ENCODE measurements around the gene SLC39A5. TPM values are rescaled to one million over a fixed set of nuclear protein-coding genes. Genes with fewer than 3 reads are reported as not detected.

SLC39A5 gene
- total and polyA plus RNA-seq, 2 donors = 0.24 to 0.30 TPM

DNA sequence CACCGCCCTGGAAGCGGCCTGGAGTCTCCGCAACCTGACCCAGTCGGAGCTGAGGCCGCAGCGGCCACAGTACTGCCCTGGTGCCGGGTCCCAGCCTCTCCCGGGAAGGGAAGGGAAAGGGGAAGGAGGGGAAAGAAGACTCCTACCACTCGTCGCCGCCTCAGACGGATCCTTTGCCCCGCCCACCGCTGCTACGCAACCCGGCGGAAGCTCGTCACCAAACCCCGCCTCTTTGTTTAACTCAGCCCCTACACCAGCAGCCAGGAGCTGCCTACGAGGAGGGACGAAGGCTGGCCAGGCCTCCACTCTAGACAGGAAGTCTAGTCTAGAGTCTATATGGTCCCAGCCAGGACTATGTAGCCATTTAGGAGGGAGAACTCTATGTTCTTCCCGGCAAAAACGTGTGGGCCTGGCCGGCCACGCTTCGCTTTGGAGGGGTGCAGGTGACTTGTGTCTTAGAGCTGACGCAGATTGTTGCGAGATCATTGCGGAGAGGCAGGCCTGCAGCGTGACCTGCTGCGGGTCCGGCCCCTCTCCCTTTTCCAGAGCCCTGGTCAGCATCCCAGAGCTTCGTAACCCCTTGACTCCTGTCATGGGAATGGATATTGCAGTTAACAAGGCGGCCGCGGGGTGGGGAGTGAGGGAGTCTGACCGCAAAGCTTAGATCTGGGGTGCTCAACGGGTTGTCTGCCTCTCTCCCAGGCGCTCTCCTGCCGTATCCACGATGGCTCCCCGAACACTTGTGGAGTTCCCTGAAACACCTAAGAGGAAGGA, 7.9 kb upstream of the SLC39A5 start, which contains the start of gene RNF41:
Gene RNF41 (minus strand): TSS at position 166 of the 774 bp plus-strand sequence. CDS start 7,875 bp downstream, outside the sequence.
- Histone ChIP-seq H3K9me3 (ENCODE audit: control insufficient read depth in 2 of 2, insufficient read depth in 1 of 2, low read length in 1 of 2) (peaks cover 0 to 6% of the 10 kb centered on the region in 2 donors), H3K27me3 (ENCODE audit: control insufficient read depth in 2 of 2, insufficient read depth in 1 of 2, low read length in 1 of 2) (no peaks in the 10 kb centered on the region), H3K4me1 (ENCODE audit: control insufficient read depth in 2 of 2, insufficient read depth in 2 of 2, low read length in 2 of 2) (peaks cover 14 to 38% of the 10 kb centered on the region in 2 donors), H3K36me3 (ENCODE audit: control insufficient read depth in 2 of 2, insufficient read depth in 2 of 2, low read length in 1 of 2) (no peaks in the 10 kb centered on the region), H3K4me3 (ENCODE audit: low read length in 2 of 2) (peak within 1 kb of the TSS; percentile 74 to 95), H3K27ac (ENCODE audit: low read depth in 1 of 2, low read length in 1 of 2) (peak within 1 kb of the TSS; percentile 87 to 98)
- DNase-seq (ENCODE audit: low read depth in 6 of 9, low spot score in 9 of 9) = peak; percentile 84 to 98 (median 90)
- under 1% methylated on average over 42 of the region's 42 CpGs for WGBS

GRCh38 chr12:56222531-56222895, 7.3 kb upstream of the SLC39A5 start:
- peaks cover 14 to 38% of the 10 kb centered on the region in 2 donors for H3K4me1 ChIP-seq (ENCODE audit: control insufficient read depth in 2 of 2, insufficient read depth in 2 of 2, low read length in 2 of 2)

DNA sequence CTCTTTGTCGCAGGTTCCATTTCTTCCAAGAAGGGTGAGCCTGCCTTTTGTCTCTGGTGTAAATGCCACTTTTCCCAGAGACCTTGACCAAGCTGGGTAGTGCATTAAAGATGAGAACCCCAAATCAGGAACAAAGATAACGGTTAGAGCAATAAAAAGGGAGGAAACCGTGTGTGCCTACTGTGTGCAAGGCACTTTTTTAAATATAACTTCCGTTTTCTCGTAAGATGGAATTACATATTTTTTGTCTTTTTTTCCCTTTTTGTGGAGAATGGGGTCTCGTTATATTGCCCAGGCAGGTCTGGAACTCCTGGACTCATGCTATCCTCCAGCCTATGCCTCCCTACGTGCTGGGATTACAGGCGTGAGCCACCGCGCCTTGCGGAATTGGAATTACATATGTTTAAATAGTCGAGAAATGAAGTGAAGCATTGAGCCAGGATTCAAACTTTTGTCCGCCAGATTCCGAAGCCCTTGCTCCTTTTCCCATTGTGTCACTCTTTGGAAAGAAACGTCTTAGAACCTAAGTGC, 6.2 kb upstream of the SLC39A5 start:
- peak in 1 of 9 donors; percentile 25 for DNase-seq (ENCODE audit: low read depth in 6 of 9, low spot score in 9 of 9)
- H3K4me1 ChIP-seq (ENCODE audit: control insufficient read depth in 2 of 2, insufficient read depth in 2 of 2, low read length in 2 of 2) = peaks cover 14 to 38% of the 10 kb centered on the region in 2 donors
- no peaks in the 10 kb centered on the region for H3K27me3 ChIP-seq (ENCODE audit: control insufficient read depth in 2 of 2, insufficient read depth in 1 of 2, low read length in 1 of 2)
- peaks cover 0 to 2% of the 10 kb centered on the region in 2 donors for H3K36me3 ChIP-seq (ENCODE audit: control insufficient read depth in 2 of 2, insufficient read depth in 2 of 2, low read length in 1 of 2)
- H3K4me3 ChIP-seq (ENCODE audit: low read length in 2 of 2) = peak overlapping the region; percentile 51 to 60
- H3K27ac ChIP-seq (ENCODE audit: low read depth in 1 of 2, low read length in 1 of 2) = peak overlapping the region; percentile 77 to 86
- peaks cover 0 to 6% of the 10 kb centered on the region in 2 donors for H3K9me3 ChIP-seq (ENCODE audit: control insufficient read depth in 2 of 2, insufficient read depth in 1 of 2, low read length in 1 of 2)
- 28% methylated on average over 15 of the region's 15 CpGs for WGBS

More at GRCh38 chr12:56222531-56222895, 7.3 kb upstream of the SLC39A5 start:
- no peaks in the 10 kb centered on the region for H3K27me3 ChIP-seq (ENCODE audit: control insufficient read depth in 2 of 2, insufficient read depth in 1 of 2, low read length in 1 of 2)
- H3K27ac ChIP-seq (ENCODE audit: low read depth in 1 of 2, low read length in 1 of 2) = peak overlapping the region; percentile 87 to 98
- no peaks in the 10 kb centered on the region for H3K36me3 ChIP-seq (ENCODE audit: control insufficient read depth in 2 of 2, insufficient read depth in 2 of 2, low read length in 1 of 2)
- 14% methylated on average over 4 of the region's 4 CpGs for WGBS
- H3K9me3 ChIP-seq (ENCODE audit: control insufficient read depth in 2 of 2, insufficient read depth in 1 of 2, low read length in 1 of 2) = peaks cover 0 to 6% of the 10 kb centered on the region in 2 donors
- peak overlapping the region; percentile 74 to 95 for H3K4me3 ChIP-seq (ENCODE audit: low read length in 2 of 2)
- DNase-seq (ENCODE audit: low read depth in 6 of 9, low spot score in 9 of 9) = no peak

DNA sequence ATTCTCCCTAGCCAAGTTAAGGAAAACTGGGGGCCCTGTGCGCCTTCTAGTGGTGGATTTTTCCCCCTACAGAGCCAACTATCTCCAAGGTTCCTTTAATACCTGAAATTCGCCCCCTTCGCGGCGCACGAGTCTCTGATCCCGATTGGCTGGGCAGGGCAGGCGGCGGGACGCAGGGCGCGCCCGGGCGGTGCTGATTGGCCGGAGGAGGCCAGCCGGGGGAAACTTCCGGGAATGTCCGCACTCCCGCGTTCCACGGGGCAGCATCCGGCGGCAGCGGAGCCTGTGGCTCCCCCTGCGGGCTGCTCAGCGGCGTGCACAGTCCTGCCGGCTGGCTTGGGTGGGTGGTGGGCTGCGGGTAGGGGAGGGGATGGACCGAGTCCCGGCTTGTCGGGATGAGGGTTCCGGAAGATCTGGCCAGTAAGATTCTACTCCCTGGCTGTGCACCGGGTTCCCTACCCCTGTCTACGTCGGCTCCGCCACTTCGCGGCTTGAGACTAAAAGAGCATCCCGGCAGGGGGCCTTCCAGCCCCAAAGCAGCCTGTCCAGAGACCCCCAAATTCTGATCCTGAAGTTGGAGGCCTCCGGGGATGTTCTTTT, 5.6 kb upstream of the SLC39A5 start, which contains the start of gene NABP2:
Gene NABP2 (plus strand): TSS at position 241 of the 600 bp plus-strand sequence. CDS start 515 bp downstream, outside the sequence.
- peaks cover 14 to 38% of the 10 kb centered on the region in 2 donors for H3K4me1 ChIP-seq (ENCODE audit: control insufficient read depth in 2 of 2, insufficient read depth in 2 of 2, low read length in 2 of 2)
- peak; percentile 76 to 93 (median 86) for DNase-seq (ENCODE audit: low read depth in 6 of 9, low spot score in 9 of 9)
- peak within 1 kb of the TSS; percentile 51 to 60 for H3K4me3 ChIP-seq (ENCODE audit: low read length in 2 of 2)
- H3K9me3 ChIP-seq (ENCODE audit: control insufficient read depth in 2 of 2, insufficient read depth in 1 of 2, low read length in 1 of 2) = peaks cover 0 to 6% of the 10 kb centered on the region in 2 donors
- no peaks in the 10 kb centered on the region for H3K27me3 ChIP-seq (ENCODE audit: control insufficient read depth in 2 of 2, insufficient read depth in 1 of 2, low read length in 1 of 2)
- peaks cover 0 to 7% of the 10 kb centered on the region in 2 donors for H3K36me3 ChIP-seq (ENCODE audit: control insufficient read depth in 2 of 2, insufficient read depth in 2 of 2, low read length in 1 of 2)
- peak within 1 kb of the TSS; percentile 77 to 86 for H3K27ac ChIP-seq (ENCODE audit: low read depth in 1 of 2, low read length in 1 of 2)
- WGBS = under 1% methylated on average over 41 of the region's 41 CpGs

- Histone ChIP-seq H3K36me3 (ENCODE audit: control insufficient read depth in 2 of 2, insufficient read depth in 2 of 2, low read length in 1 of 2) (peaks cover 0 to 7% of the 10 kb centered on the region in 2 donors), H3K9me3 (ENCODE audit: control insufficient read depth in 2 of 2, insufficient read depth in 1 of 2, low read length in 1 of 2) (peaks cover 0 to 6% of the 10 kb centered on the region in 2 donors), H3K27ac (ENCODE audit: low read depth in 1 of 2, low read length in 1 of 2) (peak overlapping the region in 1 of 2 donors; percentile 77), H3K4me1 (ENCODE audit: control insufficient read depth in 2 of 2, insufficient read depth in 2 of 2, low read length in 2 of 2) (peaks cover 14 to 38% of the 10 kb centered on the region in 2 donors), H3K27me3 (ENCODE audit: control insufficient read depth in 2 of 2, insufficient read depth in 1 of 2, low read length in 1 of 2) (no peaks in the 10 kb centered on the region), H3K4me3 (ENCODE audit: low read length in 2 of 2) (peak overlapping the region in 1 of 2 donors; percentile 60)
- DNase-seq (ENCODE audit: low read depth in 6 of 9, low spot score in 9 of 9) = no peak
- 89% methylated on average over 11 of the region's 11 CpGs for WGBS
Measured at GRCh38 chr12:56224954-56225353, 4.9 kb upstream of the SLC39A5 start.

GRCh38 chr12:56229082-56229481, 769 bp upstream of the SLC39A5 start:
- no peaks in the 10 kb centered on the region for H3K9me3 ChIP-seq (ENCODE audit: control insufficient read depth in 2 of 2, insufficient read depth in 1 of 2, low read length in 1 of 2)
- WGBS = 93% methylated on average over 7 of the region's 7 CpGs
- peaks cover 0 to 7% of the 10 kb centered on the region in 2 donors for H3K4me1 ChIP-seq (ENCODE audit: control insufficient read depth in 2 of 2, insufficient read depth in 2 of 2, low read length in 2 of 2)
- H3K27ac ChIP-seq (ENCODE audit: low read depth in 1 of 2, low read length in 1 of 2) = no peak overlapping the region
- no peaks in the 10 kb centered on the region for H3K27me3 ChIP-seq (ENCODE audit: control insufficient read depth in 2 of 2, insufficient read depth in 1 of 2, low read length in 1 of 2)
- no peak for DNase-seq (ENCODE audit: low read depth in 6 of 9, low spot score in 9 of 9)
- peaks cover 0 to 7% of the 10 kb centered on the region in 2 donors for H3K36me3 ChIP-seq (ENCODE audit: control insufficient read depth in 2 of 2, insufficient read depth in 2 of 2, low read length in 1 of 2)
- H3K4me3 ChIP-seq (ENCODE audit: low read length in 2 of 2) = no peak overlapping the region

DNA sequence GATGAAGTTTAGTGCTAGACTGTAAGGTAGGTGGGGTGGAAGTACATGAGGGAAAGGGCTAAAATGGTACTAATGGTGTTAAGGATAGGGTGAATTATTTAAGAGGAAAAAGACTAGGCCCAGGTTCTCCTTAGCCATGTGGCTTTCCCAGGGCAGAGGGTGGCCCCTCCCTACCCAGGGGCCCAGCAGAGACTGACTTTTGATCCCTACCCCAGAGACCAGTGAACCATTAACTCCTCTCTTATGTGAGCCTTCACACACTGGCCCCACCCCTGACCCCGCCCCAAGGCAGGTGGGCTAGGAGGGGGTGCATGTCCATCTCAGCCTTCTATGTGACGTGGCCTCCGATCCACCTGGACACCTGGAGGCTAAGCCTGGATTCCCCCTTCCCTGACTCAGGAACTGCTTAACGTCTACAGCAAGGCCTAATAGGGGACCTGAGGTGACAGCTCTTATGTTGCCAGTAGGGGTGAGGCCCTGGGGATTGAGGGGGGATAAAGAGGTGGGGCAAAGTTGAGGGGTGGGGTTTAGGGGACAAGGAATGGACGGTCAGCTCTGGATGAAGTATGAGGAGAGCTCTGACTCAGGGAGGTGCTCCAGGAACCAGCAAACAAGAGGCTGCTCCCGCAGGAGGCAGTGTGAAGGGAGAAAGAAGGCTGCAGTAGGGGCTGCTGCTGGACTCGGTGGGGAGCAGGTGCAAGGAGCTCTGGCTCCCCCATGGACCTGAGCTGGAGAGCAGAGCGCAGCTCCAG, 757 bp downstream of the SLC39A5 start:
- WGBS = 94% methylated on average over 8 of the region's 8 CpGs
- peaks cover 0 to 10% of the 10 kb centered on the region in 2 donors for H3K36me3 ChIP-seq (ENCODE audit: control insufficient read depth in 2 of 2, insufficient read depth in 2 of 2, low read length in 1 of 2)
- no peaks in the 10 kb centered on the region for H3K27me3 ChIP-seq (ENCODE audit: control insufficient read depth in 2 of 2, insufficient read depth in 1 of 2, low read length in 1 of 2)
- no peaks in the 10 kb centered on the region for H3K4me1 ChIP-seq (ENCODE audit: control insufficient read depth in 2 of 2, insufficient read depth in 2 of 2, low read length in 2 of 2)
- no peak for DNase-seq (ENCODE audit: low read depth in 6 of 9, low spot score in 9 of 9)
- H3K27ac ChIP-seq (ENCODE audit: low read depth in 1 of 2, low read length in 1 of 2) = no peak overlapping the region
- H3K9me3 ChIP-seq (ENCODE audit: control insufficient read depth in 2 of 2, insufficient read depth in 1 of 2, low read length in 1 of 2) = no peaks in the 10 kb centered on the region
- H3K4me3 ChIP-seq (ENCODE audit: low read length in 2 of 2) = no peak overlapping the region

DNA sequence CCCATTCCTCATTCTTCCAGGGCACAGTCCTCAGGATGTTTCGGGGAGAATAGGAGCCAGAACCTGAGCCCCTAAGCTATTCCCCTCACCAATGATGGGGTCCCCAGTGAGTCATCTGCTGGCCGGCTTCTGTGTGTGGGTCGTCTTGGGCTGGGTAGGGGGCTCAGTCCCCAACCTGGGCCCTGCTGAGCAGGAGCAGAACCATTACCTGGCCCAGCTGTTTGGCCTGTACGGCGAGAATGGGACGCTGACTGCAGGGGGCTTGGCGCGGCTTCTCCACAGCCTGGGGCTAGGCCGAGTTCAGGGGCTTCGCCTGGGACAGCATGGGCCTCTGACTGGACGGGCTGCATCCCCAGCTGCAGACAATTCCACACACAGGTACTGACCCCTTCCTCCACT, 1.3 kb downstream of the SLC39A5 start:
- H3K9me3 ChIP-seq (ENCODE audit: control insufficient read depth in 2 of 2, insufficient read depth in 1 of 2, low read length in 1 of 2) = no peaks in the 10 kb centered on the region
- DNase-seq (ENCODE audit: low read depth in 6 of 9, low spot score in 9 of 9) = no peak
- no peaks in the 10 kb centered on the region for H3K27me3 ChIP-seq (ENCODE audit: control insufficient read depth in 2 of 2, insufficient read depth in 1 of 2, low read length in 1 of 2)
- 96% methylated on average over 11 of the region's 11 CpGs for WGBS
- H3K27ac ChIP-seq (ENCODE audit: low read depth in 1 of 2, low read length in 1 of 2) = no peak overlapping the region
- no peaks in the 10 kb centered on the region for H3K4me1 ChIP-seq (ENCODE audit: control insufficient read depth in 2 of 2, insufficient read depth in 2 of 2, low read length in 2 of 2)
- H3K4me3 ChIP-seq (ENCODE audit: low read length in 2 of 2) = no peak overlapping the region
- peaks cover 0 to 14% of the 10 kb centered on the region in 2 donors for H3K36me3 ChIP-seq (ENCODE audit: control insufficient read depth in 2 of 2, insufficient read depth in 2 of 2, low read length in 1 of 2)

All from thymus (tissue), 11 donors.